GM23338 (cell line): ENCODE results near the gene KDM4C. TPM values are rescaled to one million over a fixed set of nuclear protein-coding genes. Genes with fewer than 3 reads are reported as not detected.
A peak's percentile ranks its signal among the peaks of the same experiment; 100 is the strongest.

Source experiments
- ATAC-seq: fragments of 200-7000 bp; cut with Tn5 transposase; 3 replicates; pipeline ENCODE4 v1.9.1; 2020
- DNase-seq: peaks from one replicate; pipeline ENCODE4 v3.0.0-alpha.2; 2015; ENCODE audit warnings: low spot score
- H2AFZ ChIP-seq: fragments of 200-600 bp; sonication (generic); 2 replicates; pipeline ENCODE4 v1.8.0; 2016; ENCODE audit warnings: antibody characterized with exemption, mild to moderate bottlenecking, moderate library complexity
- H3F3A ChIP-seq: fragments of 200-600 bp; sonication (generic); replicated peaks from 2 replicates; pipeline ENCODE4 v1.8.0; 2017; ENCODE audit warnings: antibody characterized with exemption, mixed run types, low read depth
- H3K27ac ChIP-seq: fragments of 200-600 bp; sonication (generic); 2 replicates; pipeline ENCODE4 v1.6.1; 2016; ENCODE audit warnings: low read depth
- H3K27me3 ChIP-seq: fragments of 200-600 bp; sonication (generic); 2 replicates; pipeline ENCODE4 v1.8.0; 2016; ENCODE audit warnings: mild to moderate bottlenecking, mixed run types, moderate library complexity; ENCODE audit not compliant: insufficient read depth
- H3K36me3 ChIP-seq: fragments of 200-600 bp; sonication (generic); 2 replicates; pipeline ENCODE4 v1.8.0; 2016; ENCODE audit warnings: mild to moderate bottlenecking; ENCODE audit not compliant: insufficient read depth
- H3K4me1 ChIP-seq: fragments of 200-600 bp; sonication (generic); 2 replicates; pipeline ENCODE4 v1.8.0; 2016; ENCODE audit warnings: mild to moderate bottlenecking, moderate library complexity; ENCODE audit not compliant: insufficient read depth
- H3K4me2 ChIP-seq: fragments of 200-600 bp; sonication (generic); 2 replicates; pipeline ENCODE4 v1.7.1; 2017; ENCODE audit warnings: mixed run types
- H3K4me3 ChIP-seq: fragments of 200-600 bp; sonication (generic); 2 replicates; pipeline ENCODE4 v1.6.1; 2016; ENCODE audit warnings: mixed run types
- H3K79me2 ChIP-seq: fragments of 200-600 bp; sonication (generic); replicated peaks from 2 replicates; pipeline ENCODE4 v1.8.0; 2017; ENCODE audit warnings: mild to moderate bottlenecking; ENCODE audit not compliant: insufficient read depth
- H3K9me2 ChIP-seq: fragments of 200-600 bp; sonication (generic); 2 replicates; pipeline ENCODE4 v1.8.0; 2017; ENCODE audit not compliant: insufficient read depth
- H4K20me1 ChIP-seq: fragments of 200-600 bp; sonication (generic); replicated peaks from 2 replicates; pipeline ENCODE4 v1.8.0; 2017; ENCODE audit warnings: mild to moderate bottlenecking; ENCODE audit not compliant: insufficient read depth
- H3K27ac Mint-ChIP-seq: 2 replicates; pipeline ENCODE4 v1.8.0; 2020; ENCODE audit warnings: inconsistent platforms, mild to moderate bottlenecking, moderate library complexity, mixed read lengths
- H3K27me3 Mint-ChIP-seq: 3 replicates; pipeline ENCODE4 v1.8.0; 2022; ENCODE audit warnings: low read depth, mild to moderate bottlenecking, moderate library complexity, mixed read lengths, inconsistent platforms; ENCODE audit not compliant: insufficient read depth, poor library complexity
- H3K36me3 Mint-ChIP-seq: 3 replicates; pipeline ENCODE4 v1.8.0; 2021; ENCODE audit warnings: low read depth, mild to moderate bottlenecking, inconsistent platforms, moderate library complexity, mixed read lengths
- H3K4me1 Mint-ChIP-seq: 3 replicates; pipeline ENCODE4 v1.8.0; 2020; ENCODE audit warnings: mild to moderate bottlenecking, inconsistent platforms, mixed read lengths
- H3K4me3 Mint-ChIP-seq: 3 replicates; pipeline ENCODE4 v1.8.0; 2021; ENCODE audit warnings: moderate library complexity, mild to moderate bottlenecking, inconsistent platforms, mixed read lengths
- H3K9me3 Mint-ChIP-seq: 3 replicates; pipeline ENCODE4 v1.8.0; 2020; ENCODE audit warnings: moderate library complexity, mild to moderate bottlenecking, inconsistent platforms, mixed read lengths
- CREB1 ChIP-seq: fragments of 250-450 bp; sonication (Bioruptor Pico); IDR thresholded peaks from 2 replicates; pipeline ENCODE4 v1.5.0; 2020; ENCODE audit warnings: low read depth, mild to moderate bottlenecking, moderate library complexity
- EZH2 ChIP-seq: fragments of 200-600 bp; sonication (generic); IDR thresholded peaks from one replicate; pipeline ENCODE4 v1.8.0; 2017; ENCODE audit warnings: antibody characterized with exemption, mild to moderate bottlenecking, low read depth; ENCODE audit not compliant: unreplicated experiment
- EZH2phosphoT487 ChIP-seq: fragments of 200-600 bp; sonication (generic); IDR thresholded peaks from one replicate; pipeline ENCODE4 v1.8.1; 2018; ENCODE audit warnings: antibody characterized with exemption; ENCODE audit not compliant: unreplicated experiment
- JUNB ChIP-seq: IDR thresholded peaks from one replicate; pipeline ENCODE4 v1.6.1; 2016; ENCODE audit warnings: antibody characterized with exemption; ENCODE audit not compliant: unreplicated experiment
- NANOG ChIP-seq: IDR thresholded peaks from 2 replicates; pipeline ENCODE4 v1.6.1; 2016; ENCODE audit warnings: antibody characterized with exemption, borderline replicate concordance
- POLR2AphosphoS5 ChIP-seq: IDR thresholded peaks from 2 replicates; pipeline ENCODE4 v1.6.1; 2016; ENCODE audit warnings: antibody characterized with exemption, low read depth
- STAT1 ChIP-seq: IDR thresholded peaks from one replicate; pipeline ENCODE4 v1.6.1; 2016; ENCODE audit warnings: antibody characterized with exemption; ENCODE audit not compliant: unreplicated experiment
- ZNF114 ChIP-seq: fragments of 250-450 bp; sonication (Bioruptor Pico); IDR thresholded peaks from 2 replicates; pipeline ENCODE4 v1.5.0; 2020; ENCODE audit warnings: mild to moderate bottlenecking, moderate library complexity
- ZNF331 ChIP-seq: fragments of 250-450 bp; sonication (Bioruptor Pico); IDR thresholded peaks from 2 replicates; pipeline ENCODE4 v1.5.0; 2020; ENCODE audit warnings: low read depth, mild to moderate bottlenecking, moderate library complexity
- polyA plus RNA-seq: library from polyadenylated mRNA; unstranded; fragments of >200 nt; fragmentation: Nextera tagmentation; extraction: Ambion mirVana; gene quantifications from 2 replicates; pipeline ENCODE4 v1.2.1, GENCODE V29; 2016
- total RNA-seq: library from RNA; depleted of rRNA; stranded (reverse); fragments of >200 nt; shearing (Covaris generic); gene quantifications from 2 replicates; pipeline ENCODE4 v1.2.3, GENCODE V29; 2014
- TF ChIP-seq, protein P1 (sequence below): IDR thresholded peaks from one replicate; pipeline ENCODE4 v1.6.1; 2018; ENCODE audit warnings: antibody characterized with exemption; ENCODE audit not compliant: unreplicated experiment
- TF ChIP-seq, protein P2 (sequence below): fragments of 250-450 bp; sonication (Bioruptor Pico); IDR thresholded peaks from 2 replicates; pipeline ENCODE4 v1.5.0; 2020; ENCODE audit warnings: mild to moderate bottlenecking, moderate library complexity
- TF ChIP-seq, protein P3 (sequence below): IDR thresholded peaks from 2 replicates; pipeline ENCODE4 v1.6.1; 2016; ENCODE audit warnings: antibody characterized with exemption
- TF ChIP-seq, protein P4 (sequence below), 2 experiments: fragments of 200-600 bp in 1 of 2; sonication (generic) in 1 of 2; conservative IDR thresholded peaks; 2 replicates each; pipeline versions ENCODE4 v1.5.1 to v1.6.1; 2016 to 2017; ENCODE audit warnings: antibody characterized with exemption in 2 of 2, low read depth in 2 of 2, mild to moderate bottlenecking in 2 of 2, moderate library complexity in 1 of 2

Gene KDM4C
- total and polyA plus RNA-seq, 2 experiments from 2014 or later = 12.0 to 43.8 TPM

DNA sequence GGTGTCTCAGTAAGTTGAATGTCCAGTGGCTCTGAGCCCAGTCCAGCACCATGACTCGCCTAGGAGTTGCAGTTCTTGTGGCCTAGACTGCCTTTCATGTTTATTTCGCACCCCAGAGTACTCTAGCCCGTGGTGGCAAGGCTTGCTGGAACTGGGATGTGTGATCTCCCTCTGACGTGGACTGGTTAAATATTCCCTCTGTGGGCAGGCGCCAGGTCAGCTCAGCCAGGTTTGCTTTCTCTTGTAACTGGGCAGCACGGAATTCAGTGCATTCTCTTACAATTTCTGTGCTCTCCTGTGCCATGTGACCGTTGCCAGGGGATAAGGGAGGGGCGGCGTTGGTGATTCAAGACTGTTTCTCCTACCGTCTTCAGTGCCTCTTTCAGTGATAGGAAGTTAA, 270.8 kb downstream of the KDM4C start:
- Histone ChIP-seq H3K4me2 (no peak overlapping the region), H2AFZ (no peak overlapping the region), H3K79me2 (no peaks in the 10 kb centered on the region), H3K4me1 (no peaks in the 10 kb centered on the region), H3K4me3 (no peak overlapping the region), H3F3A (no peaks in the 10 kb centered on the region), H4K20me1 (no peaks in the 10 kb centered on the region), H3K27ac (no peak overlapping the region), H3K27me3 (no peaks in the 10 kb centered on the region), H3K9me2 (no peaks in the 10 kb centered on the region), H3K36me3 (no peaks in the 10 kb centered on the region)
- Mint-ChIP-seq H3K36me3 (no peaks in the 10 kb centered on the region), H3K4me1 (no peaks in the 10 kb centered on the region), H3K27ac (peak overlapping the region; percentile 53; the same call in 1 of the 2 replicates), H3K4me3 (no peak overlapping the region), H3K9me3 (no peaks in the 10 kb centered on the region), H3K27me3 (peaks cover 2% of the 10 kb centered on the region)
- TF ChIP-seq POLR2AphosphoS5 (no peak), EZH2 (no peak), STAT1 (no peak), CREB1 (CRISPR knock-in tag) (no peak), ZNF331 (CRISPR knock-in tag) (no peak), ZNF114 (CRISPR knock-in tag) (no peak), JUNB (no peak), NANOG (no peak), EZH2phosphoT487 (no peak)
- TF ChIP-seq, protein P1, sequence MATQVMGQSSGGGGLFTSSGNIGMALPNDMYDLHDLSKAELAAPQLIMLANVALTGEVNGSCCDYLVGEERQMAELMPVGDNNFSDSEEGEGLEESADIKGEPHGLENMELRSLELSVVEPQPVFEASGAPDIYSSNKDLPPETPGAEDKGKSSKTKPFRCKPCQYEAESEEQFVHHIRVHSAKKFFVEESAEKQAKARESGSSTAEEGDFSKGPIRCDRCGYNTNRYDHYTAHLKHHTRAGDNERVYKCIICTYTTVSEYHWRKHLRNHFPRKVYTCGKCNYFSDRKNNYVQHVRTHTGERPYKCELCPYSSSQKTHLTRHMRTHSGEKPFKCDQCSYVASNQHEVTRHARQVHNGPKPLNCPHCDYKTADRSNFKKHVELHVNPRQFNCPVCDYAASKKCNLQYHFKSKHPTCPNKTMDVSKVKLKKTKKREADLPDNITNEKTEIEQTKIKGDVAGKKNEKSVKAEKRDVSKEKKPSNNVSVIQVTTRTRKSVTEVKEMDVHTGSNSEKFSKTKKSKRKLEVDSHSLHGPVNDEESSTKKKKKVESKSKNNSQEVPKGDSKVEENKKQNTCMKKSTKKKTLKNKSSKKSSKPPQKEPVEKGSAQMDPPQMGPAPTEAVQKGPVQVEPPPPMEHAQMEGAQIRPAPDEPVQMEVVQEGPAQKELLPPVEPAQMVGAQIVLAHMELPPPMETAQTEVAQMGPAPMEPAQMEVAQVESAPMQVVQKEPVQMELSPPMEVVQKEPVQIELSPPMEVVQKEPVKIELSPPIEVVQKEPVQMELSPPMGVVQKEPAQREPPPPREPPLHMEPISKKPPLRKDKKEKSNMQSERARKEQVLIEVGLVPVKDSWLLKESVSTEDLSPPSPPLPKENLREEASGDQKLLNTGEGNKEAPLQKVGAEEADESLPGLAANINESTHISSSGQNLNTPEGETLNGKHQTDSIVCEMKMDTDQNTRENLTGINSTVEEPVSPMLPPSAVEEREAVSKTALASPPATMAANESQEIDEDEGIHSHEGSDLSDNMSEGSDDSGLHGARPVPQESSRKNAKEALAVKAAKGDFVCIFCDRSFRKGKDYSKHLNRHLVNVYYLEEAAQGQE = no peak
- TF ChIP-seq, protein P2, sequence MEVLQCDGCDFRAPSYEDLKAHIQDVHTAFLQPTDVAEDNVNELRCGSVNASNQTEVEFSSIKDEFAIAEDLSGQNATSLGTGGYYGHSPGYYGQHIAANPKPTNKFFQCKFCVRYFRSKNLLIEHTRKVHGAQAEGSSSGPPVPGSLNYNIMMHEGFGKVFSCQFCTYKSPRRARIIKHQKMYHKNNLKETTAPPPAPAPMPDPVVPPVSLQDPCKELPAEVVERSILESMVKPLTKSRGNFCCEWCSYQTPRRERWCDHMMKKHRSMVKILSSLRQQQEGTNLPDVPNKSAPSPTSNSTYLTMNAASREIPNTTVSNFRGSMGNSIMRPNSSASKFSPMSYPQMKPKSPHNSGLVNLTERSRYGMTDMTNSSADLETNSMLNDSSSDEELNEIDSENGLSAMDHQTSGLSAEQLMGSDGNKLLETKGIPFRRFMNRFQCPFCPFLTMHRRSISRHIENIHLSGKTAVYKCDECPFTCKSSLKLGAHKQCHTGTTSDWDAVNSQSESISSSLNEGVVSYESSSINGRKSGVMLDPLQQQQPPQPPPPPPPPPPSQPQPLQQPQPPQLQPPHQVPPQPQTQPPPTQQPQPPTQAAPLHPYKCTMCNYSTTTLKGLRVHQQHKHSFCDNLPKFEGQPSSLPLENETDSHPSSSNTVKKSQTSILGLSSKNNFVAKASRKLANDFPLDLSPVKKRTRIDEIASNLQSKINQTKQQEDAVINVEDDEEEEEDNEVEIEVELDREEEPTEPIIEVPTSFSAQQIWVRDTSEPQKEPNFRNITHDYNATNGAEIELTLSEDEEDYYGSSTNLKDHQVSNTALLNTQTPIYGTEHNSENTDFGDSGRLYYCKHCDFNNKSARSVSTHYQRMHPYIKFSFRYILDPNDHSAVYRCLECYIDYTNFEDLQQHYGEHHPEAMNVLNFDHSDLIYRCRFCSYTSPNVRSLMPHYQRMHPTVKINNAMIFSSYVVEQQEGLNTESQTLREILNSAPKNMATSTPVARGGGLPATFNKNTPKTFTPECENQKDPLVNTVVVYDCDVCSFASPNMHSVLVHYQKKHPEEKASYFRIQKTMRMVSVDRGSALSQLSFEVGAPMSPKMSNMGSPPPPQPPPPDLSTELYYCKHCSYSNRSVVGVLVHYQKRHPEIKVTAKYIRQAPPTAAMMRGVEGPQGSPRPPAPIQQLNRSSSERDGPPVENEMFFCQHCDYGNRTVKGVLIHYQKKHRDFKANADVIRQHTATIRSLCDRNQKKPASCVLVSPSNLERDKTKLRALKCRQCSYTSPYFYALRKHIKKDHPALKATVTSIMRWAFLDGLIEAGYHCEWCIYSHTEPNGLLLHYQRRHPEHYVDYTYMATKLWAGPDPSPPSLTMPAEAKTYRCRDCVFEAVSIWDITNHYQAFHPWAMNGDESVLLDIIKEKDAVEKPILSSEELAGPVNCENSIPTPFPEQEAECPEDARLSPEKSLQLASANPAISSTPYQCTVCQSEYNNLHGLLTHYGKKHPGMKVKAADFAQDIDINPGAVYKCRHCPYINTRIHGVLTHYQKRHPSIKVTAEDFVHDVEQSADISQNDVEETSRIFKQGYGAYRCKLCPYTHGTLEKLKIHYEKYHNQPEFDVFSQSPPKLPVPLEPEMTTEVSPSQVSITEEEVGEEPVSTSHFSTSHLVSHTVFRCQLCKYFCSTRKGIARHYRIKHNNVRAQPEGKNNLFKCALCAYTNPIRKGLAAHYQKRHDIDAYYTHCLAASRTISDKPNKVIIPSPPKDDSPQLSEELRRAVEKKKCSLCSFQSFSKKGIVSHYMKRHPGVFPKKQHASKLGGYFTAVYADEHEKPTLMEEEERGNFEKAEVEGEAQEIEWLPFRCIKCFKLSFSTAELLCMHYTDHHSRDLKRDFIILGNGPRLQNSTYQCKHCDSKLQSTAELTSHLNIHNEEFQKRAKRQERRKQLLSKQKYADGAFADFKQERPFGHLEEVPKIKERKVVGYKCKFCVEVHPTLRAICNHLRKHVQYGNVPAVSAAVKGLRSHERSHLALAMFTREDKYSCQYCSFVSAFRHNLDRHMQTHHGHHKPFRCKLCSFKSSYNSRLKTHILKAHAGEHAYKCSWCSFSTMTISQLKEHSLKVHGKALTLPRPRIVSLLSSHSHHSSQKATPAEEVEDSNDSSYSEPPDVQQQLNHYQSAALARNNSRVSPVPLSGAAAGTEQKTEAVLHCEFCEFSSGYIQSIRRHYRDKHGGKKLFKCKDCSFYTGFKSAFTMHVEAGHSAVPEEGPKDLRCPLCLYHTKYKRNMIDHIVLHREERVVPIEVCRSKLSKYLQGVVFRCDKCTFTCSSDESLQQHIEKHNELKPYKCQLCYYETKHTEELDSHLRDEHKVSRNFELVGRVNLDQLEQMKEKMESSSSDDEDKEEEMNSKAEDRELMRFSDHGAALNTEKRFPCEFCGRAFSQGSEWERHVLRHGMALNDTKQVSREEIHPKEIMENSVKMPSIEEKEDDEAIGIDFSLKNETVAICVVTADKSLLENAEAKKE = no peak
- TF ChIP-seq, protein P3, sequence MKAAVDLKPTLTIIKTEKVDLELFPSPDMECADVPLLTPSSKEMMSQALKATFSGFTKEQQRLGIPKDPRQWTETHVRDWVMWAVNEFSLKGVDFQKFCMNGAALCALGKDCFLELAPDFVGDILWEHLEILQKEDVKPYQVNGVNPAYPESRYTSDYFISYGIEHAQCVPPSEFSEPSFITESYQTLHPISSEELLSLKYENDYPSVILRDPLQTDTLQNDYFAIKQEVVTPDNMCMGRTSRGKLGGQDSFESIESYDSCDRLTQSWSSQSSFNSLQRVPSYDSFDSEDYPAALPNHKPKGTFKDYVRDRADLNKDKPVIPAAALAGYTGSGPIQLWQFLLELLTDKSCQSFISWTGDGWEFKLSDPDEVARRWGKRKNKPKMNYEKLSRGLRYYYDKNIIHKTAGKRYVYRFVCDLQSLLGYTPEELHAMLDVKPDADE = no peak
- TF ChIP-seq, protein P4, sequence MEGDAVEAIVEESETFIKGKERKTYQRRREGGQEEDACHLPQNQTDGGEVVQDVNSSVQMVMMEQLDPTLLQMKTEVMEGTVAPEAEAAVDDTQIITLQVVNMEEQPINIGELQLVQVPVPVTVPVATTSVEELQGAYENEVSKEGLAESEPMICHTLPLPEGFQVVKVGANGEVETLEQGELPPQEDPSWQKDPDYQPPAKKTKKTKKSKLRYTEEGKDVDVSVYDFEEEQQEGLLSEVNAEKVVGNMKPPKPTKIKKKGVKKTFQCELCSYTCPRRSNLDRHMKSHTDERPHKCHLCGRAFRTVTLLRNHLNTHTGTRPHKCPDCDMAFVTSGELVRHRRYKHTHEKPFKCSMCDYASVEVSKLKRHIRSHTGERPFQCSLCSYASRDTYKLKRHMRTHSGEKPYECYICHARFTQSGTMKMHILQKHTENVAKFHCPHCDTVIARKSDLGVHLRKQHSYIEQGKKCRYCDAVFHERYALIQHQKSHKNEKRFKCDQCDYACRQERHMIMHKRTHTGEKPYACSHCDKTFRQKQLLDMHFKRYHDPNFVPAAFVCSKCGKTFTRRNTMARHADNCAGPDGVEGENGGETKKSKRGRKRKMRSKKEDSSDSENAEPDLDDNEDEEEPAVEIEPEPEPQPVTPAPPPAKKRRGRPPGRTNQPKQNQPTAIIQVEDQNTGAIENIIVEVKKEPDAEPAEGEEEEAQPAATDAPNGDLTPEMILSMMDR (conservative IDR thresholded peaks at IDR 0.05; ENCODE audit: low read depth in 2 of 2) = no peak
- ATAC-seq (no peak), DNase-seq (no peak)
